Measurements from ENCODE around the gene BLM. TPM values are rescaled to one million over a fixed set of nuclear protein-coding genes. Genes with fewer than 3 reads are reported as not detected.

Gene BLM
- total RNA-seq, 1 donor from 2014 or later, result 58.0 TPM

DNA sequence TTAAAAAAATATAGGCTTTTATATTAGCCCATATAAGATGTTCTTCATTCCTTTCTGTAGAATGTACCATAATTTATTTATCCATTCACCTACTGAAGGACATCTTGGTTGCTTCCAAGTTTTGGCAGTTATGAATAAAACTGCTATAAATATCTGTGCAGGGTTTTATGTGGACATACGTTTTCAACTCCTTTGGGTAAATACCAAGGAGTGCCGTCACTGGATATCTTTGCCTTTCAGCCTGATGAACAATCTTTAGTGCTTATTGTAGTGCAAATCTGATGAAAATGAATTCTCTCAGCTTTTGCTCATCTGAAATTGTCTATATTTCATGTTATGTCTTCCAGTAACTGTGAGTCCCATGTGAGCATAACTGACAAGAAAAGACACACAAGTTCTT, 26.6 kb upstream of the BLM start:
- H3K9me3 Mint-ChIP-seq, result peaks cover 3% of the 10 kb centered on the region
- TF ChIP-seq, protein P1, sequence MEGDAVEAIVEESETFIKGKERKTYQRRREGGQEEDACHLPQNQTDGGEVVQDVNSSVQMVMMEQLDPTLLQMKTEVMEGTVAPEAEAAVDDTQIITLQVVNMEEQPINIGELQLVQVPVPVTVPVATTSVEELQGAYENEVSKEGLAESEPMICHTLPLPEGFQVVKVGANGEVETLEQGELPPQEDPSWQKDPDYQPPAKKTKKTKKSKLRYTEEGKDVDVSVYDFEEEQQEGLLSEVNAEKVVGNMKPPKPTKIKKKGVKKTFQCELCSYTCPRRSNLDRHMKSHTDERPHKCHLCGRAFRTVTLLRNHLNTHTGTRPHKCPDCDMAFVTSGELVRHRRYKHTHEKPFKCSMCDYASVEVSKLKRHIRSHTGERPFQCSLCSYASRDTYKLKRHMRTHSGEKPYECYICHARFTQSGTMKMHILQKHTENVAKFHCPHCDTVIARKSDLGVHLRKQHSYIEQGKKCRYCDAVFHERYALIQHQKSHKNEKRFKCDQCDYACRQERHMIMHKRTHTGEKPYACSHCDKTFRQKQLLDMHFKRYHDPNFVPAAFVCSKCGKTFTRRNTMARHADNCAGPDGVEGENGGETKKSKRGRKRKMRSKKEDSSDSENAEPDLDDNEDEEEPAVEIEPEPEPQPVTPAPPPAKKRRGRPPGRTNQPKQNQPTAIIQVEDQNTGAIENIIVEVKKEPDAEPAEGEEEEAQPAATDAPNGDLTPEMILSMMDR (IDR thresholded peaks at IDR 0.05), result no peak
- TF ChIP-seq EZH2 (IDR thresholded peaks at IDR 0.05), result no peak
- no peak for TF ChIP-seq EZH2phosphoT487 (IDR thresholded peaks at IDR 0.05)
- Histone ChIP-seq H3K9ac (no peak overlapping the region), H3F3A (ENCODE audit: low read depth) (no peaks in the 10 kb centered on the region), H3K27ac (no peak overlapping the region), H3K36me3 (no peaks in the 10 kb centered on the region), H2AFZ (replicated peaks) (no peak overlapping the region), H3K4me2 (no peak overlapping the region), H3K9me3 (ENCODE audit: low read depth) (no peaks in the 10 kb centered on the region), H3K4me3 (no peak overlapping the region), H3K27me3 (no peaks in the 10 kb centered on the region), H3K4me1 (no peaks in the 10 kb centered on the region), H4K20me1 (ENCODE audit: low read depth) (no peaks in the 10 kb centered on the region), H3K79me2 (ENCODE audit: low read depth) (no peaks in the 10 kb centered on the region)
- H3K4me1 Mint-ChIP-seq, result no peaks in the 10 kb centered on the region
- H3K27ac Mint-ChIP-seq, result no peak overlapping the region
- H3K36me3 Mint-ChIP-seq, result no peaks in the 10 kb centered on the region
- H3K4me3 Mint-ChIP-seq, result no peak overlapping the region
- no peaks in the 10 kb centered on the region for H3K27me3 Mint-ChIP-seq (ENCODE audit: insufficient read depth, low read depth)
- DNase-seq (ENCODE audit: low spot score), result no peak

DNA sequence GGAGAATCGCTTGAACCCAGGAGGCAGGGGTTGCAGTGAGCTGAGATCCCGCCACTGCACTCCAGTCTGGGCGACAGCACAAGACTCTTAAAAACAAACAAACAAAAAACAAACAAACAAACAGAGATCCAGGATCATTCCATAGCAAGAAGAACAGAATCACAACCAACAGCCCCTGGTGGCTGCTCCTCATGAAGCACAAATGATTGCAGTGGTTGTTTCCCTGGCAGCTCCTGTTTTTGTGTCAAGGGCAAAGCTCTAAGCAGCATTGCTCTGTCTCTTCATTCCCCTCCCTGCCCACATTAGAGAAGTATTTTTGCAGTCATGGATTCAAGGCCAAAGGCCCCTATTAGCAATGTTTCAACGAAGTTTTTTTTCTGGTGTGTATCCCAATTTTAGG, 25.8 kb upstream of the BLM start:
- Mint-ChIP-seq H3K9me3 (peaks cover 3% of the 10 kb centered on the region), H3K27ac (no peak overlapping the region), H3K27me3 (ENCODE audit: insufficient read depth, low read depth) (no peaks in the 10 kb centered on the region), H3K4me3 (no peak overlapping the region), H3K4me1 (no peaks in the 10 kb centered on the region), H3K36me3 (no peaks in the 10 kb centered on the region)
- H2AFZ ChIP-seq (replicated peaks), result no peak overlapping the region
- no peak for TF ChIP-seq EZH2phosphoT487 (IDR thresholded peaks at IDR 0.05)
- no peak for TF ChIP-seq EZH2 (IDR thresholded peaks at IDR 0.05)
- TF ChIP-seq, protein P1 (IDR thresholded peaks at IDR 0.05), result no peak
- no peaks in the 10 kb centered on the region for H3K27me3 ChIP-seq
- H3K27ac ChIP-seq, result no peak overlapping the region
- H4K20me1 ChIP-seq (ENCODE audit: low read depth), result no peaks in the 10 kb centered on the region
- no peak overlapping the region for H3K9ac ChIP-seq
- H3K79me2 ChIP-seq (ENCODE audit: low read depth), result no peaks in the 10 kb centered on the region
- H3K9me3 ChIP-seq (ENCODE audit: low read depth), result no peaks in the 10 kb centered on the region
- no peaks in the 10 kb centered on the region for H3K36me3 ChIP-seq
- H3K4me1 ChIP-seq, result no peaks in the 10 kb centered on the region
- no peaks in the 10 kb centered on the region for H3F3A ChIP-seq (ENCODE audit: low read depth)
- DNase-seq (ENCODE audit: low spot score), result no peak
- H3K4me2 ChIP-seq, result no peak overlapping the region
- no peak overlapping the region for H3K4me3 ChIP-seq

GRCh38 chr15:90691982-90692773, 25.0 kb upstream of the BLM start:
- no peak overlapping the region for H3K9ac ChIP-seq
- H3K9me3 ChIP-seq (ENCODE audit: low read depth), result no peaks in the 10 kb centered on the region
- no peaks in the 10 kb centered on the region for H3K4me1 ChIP-seq
- H4K20me1 ChIP-seq (ENCODE audit: low read depth), result no peaks in the 10 kb centered on the region
- peaks cover 4% of the 10 kb centered on the region for H3K36me3 Mint-ChIP-seq
- H3K4me1 Mint-ChIP-seq, result no peaks in the 10 kb centered on the region
- H3K27me3 ChIP-seq, result no peaks in the 10 kb centered on the region
- no peak overlapping the region for H3K27ac Mint-ChIP-seq
- no peak overlapping the region for H2AFZ ChIP-seq (replicated peaks)
- H3K27me3 Mint-ChIP-seq (ENCODE audit: insufficient read depth, low read depth), result no peaks in the 10 kb centered on the region
- peaks cover 3% of the 10 kb centered on the region for H3K9me3 Mint-ChIP-seq
- H3K4me3 ChIP-seq, result no peak overlapping the region
- H3K4me3 Mint-ChIP-seq, result no peak overlapping the region
- TF ChIP-seq EZH2phosphoT487 (IDR thresholded peaks at IDR 0.05), result no peak
- H3K4me2 ChIP-seq, result no peak overlapping the region
- no peak overlapping the region for H3K27ac ChIP-seq
- no peaks in the 10 kb centered on the region for H3K36me3 ChIP-seq
- H3F3A ChIP-seq (ENCODE audit: low read depth), result no peaks in the 10 kb centered on the region
- H3K79me2 ChIP-seq (ENCODE audit: low read depth), result no peaks in the 10 kb centered on the region
- no peak for DNase-seq (ENCODE audit: low spot score)

DNA sequence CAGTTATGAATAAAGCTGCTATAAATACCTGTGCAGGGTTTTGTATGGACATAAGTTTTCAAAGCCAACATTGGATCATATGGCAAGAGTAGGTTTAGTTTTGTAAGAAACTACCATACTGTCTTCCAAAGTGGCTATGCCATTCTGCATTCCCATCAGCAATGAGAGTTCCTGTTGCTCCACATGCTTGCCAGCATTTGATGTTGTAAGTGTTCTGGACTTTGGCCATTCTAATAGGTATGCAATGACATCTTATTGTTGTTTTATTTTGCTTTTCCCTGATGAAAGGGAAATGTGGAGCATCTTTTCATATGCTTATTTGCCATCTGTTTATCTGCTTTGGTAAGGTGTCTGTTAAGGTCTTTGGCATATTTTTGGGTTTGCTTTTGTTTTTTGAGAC, 22.2 kb upstream of the BLM start:
- no peak for DNase-seq (ENCODE audit: low spot score)
- Mint-ChIP-seq H3K4me1 (no peaks in the 10 kb centered on the region), H3K27ac (no peak overlapping the region), H3K36me3 (peaks cover 7% of the 10 kb centered on the region), H3K27me3 (ENCODE audit: insufficient read depth, low read depth) (peaks cover 3% of the 10 kb centered on the region), H3K4me3 (no peak overlapping the region), H3K9me3 (no peaks in the 10 kb centered on the region)
- Histone ChIP-seq H4K20me1 (ENCODE audit: low read depth) (no peaks in the 10 kb centered on the region), H3F3A (ENCODE audit: low read depth) (no peaks in the 10 kb centered on the region), H3K36me3 (no peaks in the 10 kb centered on the region), H3K9me3 (ENCODE audit: low read depth) (no peaks in the 10 kb centered on the region), H3K9ac (no peak overlapping the region), H3K4me3 (no peak overlapping the region), H3K79me2 (ENCODE audit: low read depth) (no peaks in the 10 kb centered on the region), H3K27ac (no peak overlapping the region), H2AFZ (replicated peaks) (no peak overlapping the region), H3K4me2 (no peak overlapping the region), H3K4me1 (no peaks in the 10 kb centered on the region), H3K27me3 (no peaks in the 10 kb centered on the region)
- no peak for TF ChIP-seq EZH2phosphoT487 (IDR thresholded peaks at IDR 0.05)
- no peak for TF ChIP-seq EZH2 (IDR thresholded peaks at IDR 0.05)
- TF ChIP-seq, protein P1 (IDR thresholded peaks at IDR 0.05), result no peak

Data from neural progenitor cell (in vitro differentiated cells).